Heart left ventricle (tissue), 13 donors: Measurements from ENCODE around the gene MYO16.

Experiments used
- POLR2A ChIP-seq, 2 donors: fragments of 450-650 bp; IDR thresholded peaks; one replicate each; pipeline ENCODE4 v1.6.1; 2017; ENCODE audit warnings: antibody characterized with exemption in 2 of 2, mild to moderate bottlenecking in 2 of 2, moderate library complexity in 2 of 2
- TF ChIP-seq, protein P1 (sequence below), 12 donors: fragments of 200-600 bp; sonication (generic) in 4 of 12; IDR thresholded peaks; one replicate each; pipeline versions ENCODE4 v1.5.0 to v1.8.0; 2018 to 2022; ENCODE audit warnings: antibody characterized with exemption in 12 of 12, mild to moderate bottlenecking in 5 of 12
- donor health status: ischemic (EF 13 %, LVEDD 7.1; RV severe dilation, severe dysfunction).
- donor health status: DM: no; HTN: yes; CAD: no.
- donor health status: DM: no; HTN: no; CAD: no.
- donor health status: ischemic (EF 25% LVEDD 6.9; RV normal size, moderate dysfunction).
- donor health status: ischemic (EF 25% LVEDD 5.7; RV mildly dilated, moderate dysfunction).
- donor health status: ischemic (EF 35%, LVEDD 5.7; RV mildly dilated, moderate dysfunction).
- donor health status: nonischemic (EF 11% LVEDD 7.7; RV severe dilation, severe dysfunction).
- donor health status: DM: yes; HTN: yes; CAD: no.
- donor health status: PGD.
- donor health status: ischemic (EF 29% LVEDD 5.4; RV normal size, mild dysfunction).
- donor health status: nonischemic (EF 23%, LVEDD 6.1; RV moderate dilation, normal function).

DNA sequence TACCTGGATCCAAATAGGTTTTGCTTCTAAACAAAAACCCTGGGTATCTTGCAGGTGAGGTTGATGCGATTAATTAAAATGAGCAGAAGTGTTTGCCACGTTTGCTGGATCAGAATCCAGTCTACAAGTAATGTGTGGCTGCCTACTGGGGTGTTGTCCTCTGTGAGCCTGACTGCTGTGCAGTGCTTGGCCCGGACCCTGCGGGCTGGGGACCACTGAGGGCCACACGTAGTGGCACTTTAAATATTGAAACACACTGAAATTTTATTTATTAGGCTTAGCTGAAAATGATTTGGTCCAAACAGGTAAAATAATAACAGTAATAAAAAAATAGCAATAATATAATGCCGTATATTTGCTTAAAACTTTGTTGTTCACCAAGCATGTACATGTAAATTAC is 338.0 kb downstream of the MYO16 start:
- TF ChIP-seq, protein P1, sequence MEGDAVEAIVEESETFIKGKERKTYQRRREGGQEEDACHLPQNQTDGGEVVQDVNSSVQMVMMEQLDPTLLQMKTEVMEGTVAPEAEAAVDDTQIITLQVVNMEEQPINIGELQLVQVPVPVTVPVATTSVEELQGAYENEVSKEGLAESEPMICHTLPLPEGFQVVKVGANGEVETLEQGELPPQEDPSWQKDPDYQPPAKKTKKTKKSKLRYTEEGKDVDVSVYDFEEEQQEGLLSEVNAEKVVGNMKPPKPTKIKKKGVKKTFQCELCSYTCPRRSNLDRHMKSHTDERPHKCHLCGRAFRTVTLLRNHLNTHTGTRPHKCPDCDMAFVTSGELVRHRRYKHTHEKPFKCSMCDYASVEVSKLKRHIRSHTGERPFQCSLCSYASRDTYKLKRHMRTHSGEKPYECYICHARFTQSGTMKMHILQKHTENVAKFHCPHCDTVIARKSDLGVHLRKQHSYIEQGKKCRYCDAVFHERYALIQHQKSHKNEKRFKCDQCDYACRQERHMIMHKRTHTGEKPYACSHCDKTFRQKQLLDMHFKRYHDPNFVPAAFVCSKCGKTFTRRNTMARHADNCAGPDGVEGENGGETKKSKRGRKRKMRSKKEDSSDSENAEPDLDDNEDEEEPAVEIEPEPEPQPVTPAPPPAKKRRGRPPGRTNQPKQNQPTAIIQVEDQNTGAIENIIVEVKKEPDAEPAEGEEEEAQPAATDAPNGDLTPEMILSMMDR (IDR thresholded peaks at IDR 0.05): no peak
- TF ChIP-seq POLR2A (IDR thresholded peaks at IDR 0.05): no peak
